HG02588 (cell line): Measurements from ENCODE around the gene APOBEC3F.
"Not testable (repeated sequence)": the region's sequence is repeated elsewhere in the genome, so short reads cannot be mapped to it uniquely, and the experiment has no call there.

Experiments
- ATAC-seq: cut with Tn5 transposase; IDR thresholded peaks from one replicate; pipeline ENCODE4 v1.9.1; 2021; ENCODE audit warnings: mild to moderate bottlenecking, moderate library complexity; ENCODE audit not compliant: unreplicated experiment

Gene APOBEC3F

GRCh38 chr22:39026509-39027150 lies 14.0 kb upstream of the APOBEC3F start:
- no peak for ATAC-seq

GRCh38 chr22:39027717-39028116 lies 12.9 kb upstream of the APOBEC3F start:
- ATAC-seq = no peak

- ATAC-seq = no peak
These were observed 12.4 kb upstream of the APOBEC3F start for GRCh38 chr22:39028281-39028680.

- no peak for ATAC-seq
These were observed 11.4 kb upstream of the APOBEC3F start for GRCh38 chr22:39029227-39029626.

- no peak for ATAC-seq
These were observed 10.0 kb upstream of the APOBEC3F start for GRCh38 chr22:39030705-39031104.

GRCh38 chr22:39031434-39032295 lies 9.0 kb upstream of the APOBEC3F start:
- not testable (repeated sequence) for ATAC-seq

- not testable (repeated sequence) for ATAC-seq
These were observed 3.6 kb upstream of the APOBEC3F start for GRCh38 chr22:39037071-39037470.

- no peak for ATAC-seq
These were observed 1.1 kb upstream of the APOBEC3F start for GRCh38 chr22:39039306-39040126.

- not testable (repeated sequence) for ATAC-seq
These were observed 518 bp upstream of the APOBEC3F start for GRCh38 chr22:39040155-39040537.

- ATAC-seq = no peak
These were observed 1.2 kb downstream of the APOBEC3F start for GRCh38 chr22:39041908-39042307.

GRCh38 chr22:39043063-39043462 lies 2.4 kb downstream of the APOBEC3F start:
- not testable (repeated sequence) for ATAC-seq

- ATAC-seq = not testable (repeated sequence)
These were observed 4.5 kb downstream of the APOBEC3F start for GRCh38 chr22:39045136-39045535.

- not testable (repeated sequence) for ATAC-seq
These were observed 8.8 kb downstream of the APOBEC3F start for GRCh38 chr22:39049486-39049885.

GRCh38 chr22:39051844-39052495 lies 11.3 kb downstream of the APOBEC3F start:
- ATAC-seq = not testable (repeated sequence)

GRCh38 chr22:39055658-39056057 lies 15.0 kb downstream of the APOBEC3F start:
- no peak for ATAC-seq

- not testable (repeated sequence) for ATAC-seq
These were observed 20.6 kb downstream of the APOBEC3F start for GRCh38 chr22:39061290-39061689.

- ATAC-seq = not testable (repeated sequence)
These were observed 21.3 kb downstream of the APOBEC3F start for GRCh38 chr22:39061951-39062350.

GRCh38 chr22:39063904-39064303 lies 23.2 kb downstream of the APOBEC3F start:
- not testable (repeated sequence) for ATAC-seq

- not testable (repeated sequence) for ATAC-seq
These were observed 26.0 kb downstream of the APOBEC3F start for GRCh38 chr22:39066442-39067276.
